Stimulated activated CD4-positive, alpha-beta T cell treated with anti-CD3 and anti-CD28 coated beads, Interleukin-12 subunit alpha, Interleukin-12 subunit beta, amount 100 ng/mL, for 4 hours (primary cell): ENCODE results near the gene TMEM108.

Source experiments
- DNase-seq: peaks from one replicate; pipeline ENCODE4 v3.0.0-alpha.2; 2020

Gene TMEM108

GRCh38 chr3:133394561-133395311, 356.5 kb downstream of the TMEM108 start:
- no peak for DNase-seq

GRCh38 chr3:133396906-133397305, 358.7 kb downstream of the TMEM108 start:
- no peak for DNase-seq

- no peak for DNase-seq
These were observed 361.9 kb downstream of the TMEM108 start, which contains the start of gene BFSP2 for GRCh38 chr3:133400006-133400515. Gene BFSP2, plus strand, starts transcription at chr3:133400056. Its CDS starts 28 bp downstream, at chr3:133400084.

- DNase-seq: no peak
These were observed 363.4 kb downstream of the TMEM108 start for GRCh38 chr3:133401374-133402135.

GRCh38 chr3:133404920-133405319, 366.7 kb downstream of the TMEM108 start:
- no peak for DNase-seq

GRCh38 chr3:133408366-133408765, 370.2 kb downstream of the TMEM108 start:
- DNase-seq: no peak

GRCh38 chr3:133408961-133409360, 370.8 kb downstream of the TMEM108 start:
- no peak for DNase-seq

GRCh38 chr3:133410191-133410892, 372.2 kb downstream of the TMEM108 start:
- no peak for DNase-seq

- no peak for DNase-seq
These were observed 374.3 kb downstream of the TMEM108 start for GRCh38 chr3:133412183-133413132.

- DNase-seq: no peak
These were observed 375.2 kb downstream of the TMEM108 start for GRCh38 chr3:133413161-133414020.

- no peak for DNase-seq
These were observed 375.8 kb downstream of the TMEM108 start for GRCh38 chr3:133414021-133414392.

- no peak for DNase-seq
These were observed 380.2 kb downstream of the TMEM108 start for GRCh38 chr3:133418361-133418760.

- no peak for DNase-seq
These were observed 381.1 kb downstream of the TMEM108 start for GRCh38 chr3:133419151-133419909.

- DNase-seq: no peak
These were observed 387.0 kb downstream of the TMEM108 start for GRCh38 chr3:133424937-133425869.

GRCh38 chr3:133425898-133426297, 387.7 kb downstream of the TMEM108 start:
- DNase-seq: no peak

- no peak for DNase-seq
These were observed 388.5 kb downstream of the TMEM108 start for GRCh38 chr3:133426721-133427120.

GRCh38 chr3:133428552-133428951, 390.4 kb downstream of the TMEM108 start:
- no peak for DNase-seq

GRCh38 chr3:133429063-133429462, 390.9 kb downstream of the TMEM108 start:
- no peak for DNase-seq

GRCh38 chr3:133439563-133439962, 401.4 kb downstream of the TMEM108 start:
- DNase-seq: no peak
